ENCODE results near the gene CKAP2.

- TF ChIP-seq CTCF (IDR thresholded peaks at IDR 0.05) (no peak), POLR2A (IDR thresholded peaks at IDR 0.05) (peak; percentile 75 to 90)
These were observed at the start of gene CKAP2 for GRCh38 chr13:52454820-52455676.
